GM18519 (cell line): Measurements from ENCODE around the gene GNB1L.
"Not testable (repeated sequence)": the region's sequence is repeated elsewhere in the genome, so short reads cannot be mapped to it uniquely, and the experiment has no call there.

ENCODE experiments used
- ATAC-seq: cut with Tn5 transposase; IDR thresholded peaks from one replicate; pipeline ENCODE4 v1.9.1; 2021; ENCODE audit warnings: mild to moderate bottlenecking, moderate library complexity; ENCODE audit not compliant: unreplicated experiment, low FRiP score

The GNB1L gene

GRCh38 chr22:19786959-19787848 is 67.5 kb downstream of the GNB1L start:
- no peak for ATAC-seq

- ATAC-seq = no peak
Observed at GRCh38 chr22:19786264-19786585, 68.4 kb downstream of the GNB1L start.

DNA sequence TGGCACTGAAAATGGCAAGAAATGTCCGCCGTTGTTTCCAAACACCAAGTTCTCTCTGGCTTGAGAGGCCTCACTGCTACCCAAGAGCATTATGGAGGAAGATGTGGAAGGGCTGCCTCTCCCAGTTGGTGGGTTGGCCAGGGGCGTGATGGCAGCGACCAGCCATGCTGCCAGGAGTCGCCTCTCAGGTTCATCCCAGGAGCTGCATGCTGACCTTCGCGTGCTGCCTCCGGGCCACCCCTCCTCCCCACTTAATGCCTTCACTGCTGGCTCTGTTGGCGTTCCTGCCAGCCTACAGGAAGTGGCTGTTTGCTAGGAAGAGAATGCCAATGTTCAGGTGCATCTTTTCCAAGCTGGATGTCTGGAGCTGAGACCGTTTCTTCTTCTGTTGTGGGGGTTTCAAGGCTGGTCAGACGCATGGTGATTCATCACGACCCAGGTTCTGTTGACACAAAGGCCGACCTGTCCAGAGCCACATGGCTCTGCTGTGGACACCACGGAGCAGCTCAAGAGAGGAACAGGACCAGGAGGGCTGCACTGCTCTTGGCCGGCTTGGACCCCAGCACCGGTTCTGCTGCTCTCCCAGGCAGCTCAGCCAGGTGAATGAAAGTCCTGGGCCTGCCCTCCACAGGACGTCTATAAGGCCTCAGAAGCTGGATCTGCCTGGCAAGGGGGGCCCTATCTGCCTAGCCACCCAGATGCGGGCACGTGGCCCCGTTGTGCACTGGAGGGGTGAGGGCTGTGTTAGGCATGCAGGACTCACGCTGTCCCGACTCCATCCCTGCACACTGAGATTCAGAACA is 69.0 kb downstream of the GNB1L start:
- ATAC-seq = no peak

DNA sequence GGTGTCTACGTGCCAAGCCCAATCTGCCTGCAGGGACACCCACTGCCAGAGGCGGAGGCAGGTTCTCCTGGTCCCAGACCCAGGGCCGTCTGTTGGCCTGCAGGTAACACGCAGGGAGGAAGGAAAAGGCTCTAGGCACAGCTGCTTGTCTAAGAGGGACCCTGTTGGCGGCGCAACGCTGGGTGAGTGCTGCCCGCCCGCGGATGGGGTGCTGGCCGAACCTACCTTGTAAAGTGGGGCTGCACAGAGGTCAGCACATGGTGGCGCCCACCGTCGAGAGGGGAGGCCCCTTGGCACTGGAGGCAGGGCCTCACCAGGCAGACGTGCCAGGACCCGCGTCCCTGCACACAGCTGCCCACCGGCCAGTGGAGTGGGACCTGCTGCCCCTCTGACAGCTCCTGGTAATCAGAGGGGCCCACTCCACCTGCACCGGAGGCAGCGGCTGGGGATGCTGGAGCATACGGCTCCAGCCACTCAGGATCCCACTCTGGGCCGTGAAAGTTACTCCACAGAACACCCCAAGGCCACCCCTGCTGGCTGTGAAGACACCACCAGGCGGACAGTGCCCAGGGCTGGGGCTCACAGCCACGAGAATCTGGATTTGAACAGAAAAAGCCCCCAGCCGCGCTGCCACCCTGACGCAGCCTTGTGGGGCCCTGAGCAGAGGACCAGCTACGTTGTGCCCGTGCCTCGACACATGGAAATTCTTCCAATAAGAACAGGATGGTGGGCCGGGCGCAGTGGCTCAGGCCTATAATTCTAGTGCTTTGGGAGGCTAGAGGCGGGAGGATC is 70.1 kb downstream of the GNB1L start:
- no peak for ATAC-seq

GRCh38 chr22:19783586-19784383 is 70.9 kb downstream of the GNB1L start:
- ATAC-seq = no peak

DNA sequence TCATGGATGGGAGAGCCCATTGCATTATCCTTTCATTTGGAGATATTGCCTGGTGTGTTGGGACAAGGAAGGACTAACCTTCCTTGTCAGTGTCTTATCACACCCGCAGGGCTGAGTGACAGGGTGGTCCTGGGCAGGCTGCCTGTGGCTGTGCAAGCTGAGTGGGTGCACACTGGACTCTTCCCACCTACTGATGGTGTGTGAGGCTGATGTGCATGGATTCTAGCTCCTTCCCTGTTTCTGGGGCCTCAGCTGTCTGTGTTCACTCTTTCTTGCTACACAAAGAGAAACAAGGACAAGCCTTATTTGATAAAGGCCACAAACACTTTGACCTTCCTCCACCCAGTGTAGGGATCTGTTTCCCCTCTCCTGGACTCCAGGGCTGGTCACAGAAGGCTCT is 72.1 kb downstream of the GNB1L start:
- no peak for ATAC-seq

GRCh38 chr22:19779685-19780268 is 74.9 kb downstream of the GNB1L start:
- ATAC-seq = no peak

GRCh38 chr22:19779011-19779421 is 75.7 kb downstream of the GNB1L start:
- ATAC-seq = no peak

- ATAC-seq = not testable (repeated sequence)
Observed at GRCh38 chr22:19777192-19777591, 77.5 kb downstream of the GNB1L start.

DNA sequence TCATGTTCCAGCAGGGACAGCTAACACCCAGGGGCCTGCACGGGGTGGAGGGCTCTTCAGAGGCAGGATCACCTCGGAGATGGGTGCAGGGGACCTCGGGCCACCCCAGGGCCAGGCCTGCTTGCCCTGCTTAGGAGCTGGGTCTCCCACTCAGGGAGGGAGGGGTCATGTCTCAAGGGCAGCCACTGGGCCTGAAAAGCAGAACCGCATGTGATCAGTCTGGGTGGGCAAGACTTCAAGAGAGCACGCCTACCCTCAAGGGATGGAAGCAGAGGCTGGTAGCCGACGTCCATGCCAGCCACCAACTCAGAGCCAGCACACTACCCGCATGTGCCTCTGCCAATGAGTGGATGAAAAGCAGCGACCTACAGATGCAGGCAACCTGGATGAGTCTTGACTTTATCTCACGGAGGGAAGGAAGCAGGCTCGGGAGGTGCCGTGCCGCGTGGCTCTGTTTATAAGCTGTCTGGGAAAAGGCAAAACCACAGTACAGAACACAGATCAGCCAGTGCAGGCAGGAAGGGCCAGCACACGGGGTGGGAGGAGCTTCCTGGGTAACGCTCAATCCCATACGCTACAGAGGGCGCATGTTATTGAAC is 78.1 kb downstream of the GNB1L start:
- ATAC-seq = no peak

DNA sequence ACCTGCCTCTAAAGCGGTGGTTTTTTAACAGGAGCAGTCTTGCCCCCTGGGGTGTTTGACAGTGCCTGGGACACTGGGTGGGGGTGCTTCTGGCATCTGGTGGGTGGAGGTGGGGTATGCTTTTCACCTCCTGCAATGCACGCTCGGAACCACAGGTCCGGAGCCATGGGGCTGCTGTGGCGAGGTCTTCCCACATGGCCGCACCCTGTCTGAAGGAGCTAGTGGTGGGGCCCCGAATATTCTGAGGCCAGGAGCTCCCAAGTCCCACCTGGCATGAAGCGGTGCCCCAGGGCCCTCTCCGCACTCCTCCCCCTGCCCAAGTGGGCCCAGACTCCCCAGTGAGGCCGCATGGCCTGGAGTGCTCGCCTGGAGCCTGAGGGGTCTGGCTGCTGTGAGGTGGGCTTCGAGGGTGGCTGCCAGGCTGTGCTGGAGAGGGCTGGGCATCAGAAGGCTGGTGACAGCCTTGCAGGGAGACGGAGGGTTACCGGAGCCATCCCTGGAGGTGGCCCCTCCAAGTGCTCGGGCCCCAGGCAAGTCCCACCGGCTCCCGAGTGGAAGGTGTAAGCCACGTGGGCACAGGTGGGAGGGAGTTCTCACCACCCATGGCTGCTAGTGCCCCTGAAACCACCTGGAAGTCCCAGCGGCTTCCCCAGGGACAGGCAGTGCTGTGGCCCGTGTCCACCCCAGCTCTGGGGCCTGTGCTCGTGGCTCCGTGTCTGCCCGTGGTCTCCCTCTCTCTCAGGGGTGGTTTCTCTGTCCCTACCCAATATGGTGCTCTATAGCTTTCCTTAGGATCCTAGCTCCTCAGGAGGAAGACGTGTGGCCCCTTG is 79.0 kb downstream of the GNB1L start:
- no peak for ATAC-seq

- no peak for ATAC-seq
Observed at GRCh38 chr22:19774628-19775027, 80.0 kb downstream of the GNB1L start.

- ATAC-seq = no peak
Observed at GRCh38 chr22:19773470-19774040, 81.1 kb downstream of the GNB1L start.

DNA sequence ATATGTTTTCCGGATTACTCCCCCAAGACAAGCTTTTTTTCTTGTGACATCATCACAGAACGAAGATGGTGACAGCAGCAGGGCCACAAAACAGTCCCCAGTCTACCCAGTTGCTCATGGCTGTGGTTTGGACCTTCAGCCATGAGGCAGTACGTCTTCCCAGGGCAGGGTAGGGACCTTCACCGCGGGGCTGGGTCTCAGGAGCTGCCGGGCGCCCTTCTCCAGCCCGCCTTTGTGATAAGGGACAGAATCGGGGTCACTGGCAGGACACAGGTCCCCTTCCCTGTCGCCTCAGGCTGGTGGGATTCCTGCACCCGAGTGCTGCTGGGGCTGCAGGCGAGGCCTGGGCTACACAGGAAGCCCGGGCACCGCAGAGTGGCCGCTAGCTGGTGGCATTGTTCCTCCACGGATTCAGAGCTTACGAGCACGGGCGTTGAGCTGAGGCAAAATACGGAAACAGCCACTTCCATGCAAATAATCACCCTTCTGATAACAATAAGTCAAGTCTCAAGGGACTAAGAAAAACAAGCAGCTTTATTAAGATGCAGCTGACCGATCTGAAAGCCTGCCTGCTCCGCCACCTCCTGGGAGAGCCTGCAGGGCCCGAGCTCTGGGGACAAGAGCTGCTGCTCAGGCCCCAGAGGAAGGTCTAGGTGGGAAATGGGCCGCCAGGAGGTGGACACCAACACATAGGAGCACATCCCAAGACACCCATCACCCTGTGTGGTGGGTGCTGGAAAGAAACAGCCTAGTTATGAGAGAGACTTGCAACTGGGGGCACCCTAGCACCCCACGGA is 81.8 kb downstream of the GNB1L start:
- no peak for ATAC-seq

GRCh38 chr22:19772422-19772672 is 82.3 kb downstream of the GNB1L start:
- ATAC-seq = no peak

GRCh38 chr22:19770349-19771220 is 84.1 kb downstream of the GNB1L start:
- no peak for ATAC-seq

- no peak for ATAC-seq
Observed at GRCh38 chr22:19769393-19769715, 85.3 kb downstream of the GNB1L start.
